SK-N-DZ (cell line): Measurements from ENCODE around the gene ERF.

Experiments
- DNase-seq: peaks from one replicate; pipeline ENCODE4 v3.0.0-alpha.2; 2015; ENCODE audit warnings: low spot score

Gene ERF

GRCh38 chr19:42287017-42287826 lies 32.3 kb upstream of the ERF start:
- no peak for DNase-seq

- DNase-seq, result no peak
Observed at GRCh38 chr19:42286349-42287016, 31.6 kb upstream of the ERF start.

- no peak for DNase-seq
Observed at GRCh38 chr19:42285988-42286348, 31.0 kb upstream of the ERF start.

GRCh38 chr19:42285541-42285941 lies 30.6 kb upstream of the ERF start:
- DNase-seq, result no peak

GRCh38 chr19:42284591-42285341 lies 29.8 kb upstream of the ERF start:
- DNase-seq, result no peak

GRCh38 chr19:42284066-42284501 lies 29.2 kb upstream of the ERF start:
- peak; percentile 62 for DNase-seq

GRCh38 chr19:42283188-42284065 lies 28.5 kb upstream of the ERF start:
- peak; percentile 86 for DNase-seq

GRCh38 chr19:42282819-42283187 lies 27.9 kb upstream of the ERF start:
- no peak for DNase-seq

GRCh38 chr19:42281827-42282762 lies 27.2 kb upstream of the ERF start:
- DNase-seq, result no peak

GRCh38 chr19:42281146-42281826 lies 26.4 kb upstream of the ERF start:
- no peak for DNase-seq

- DNase-seq, result no peak
Observed at GRCh38 chr19:42280815-42281145, 25.9 kb upstream of the ERF start.

GRCh38 chr19:42279902-42280814 lies 25.2 kb upstream of the ERF start:
- DNase-seq, result peak; percentile 94

GRCh38 chr19:42279155-42279901 lies 24.4 kb upstream of the ERF start:
- DNase-seq, result no peak

- DNase-seq, result no peak
Observed at GRCh38 chr19:42278452-42279154, 23.7 kb upstream of the ERF start.

GRCh38 chr19:42277821-42278451 lies 23.0 kb upstream of the ERF start:
- no peak for DNase-seq

- no peak for DNase-seq
Observed at GRCh38 chr19:42276821-42277220, 21.9 kb upstream of the ERF start.

- no peak for DNase-seq
Observed at GRCh38 chr19:42276284-42276683, 21.4 kb upstream of the ERF start.
